Bronchial epithelial cell (primary cell): ENCODE data around the gene SGMS1. TPM values are rescaled to one million over a fixed set of nuclear protein-coding genes. Genes with fewer than 3 reads are reported as not detected.

Experiments
- DNase-seq: peaks from one replicate; pipeline ENCODE4 v3.0.0-alpha.2; 2010; ENCODE audit warnings: low read depth
- FAIRE-seq: peaks from 2 replicates; lab custom pipeline; 2011; peaks lifted over from hg19 to GRCh38; lab: Jason Lieb, UNC
- H3K27me3 ChIP-seq: 2 replicates; pipeline ENCODE4 v1.5.1; 2011; ENCODE audit warnings: low read length; ENCODE audit not compliant: control insufficient read depth, insufficient read depth
- H3K36me3 ChIP-seq: 2 replicates; pipeline ENCODE4 v1.5.1; 2011; ENCODE audit warnings: low read length; ENCODE audit not compliant: control insufficient read depth, insufficient read depth
- H3K4me3 ChIP-seq: 2 replicates; pipeline ENCODE4 v1.5.1; 2011; ENCODE audit warnings: mild to moderate bottlenecking, low read depth, low read length, control low read depth
- total RNA-seq: library from RNA; depleted of rRNA; stranded (reverse); fragments of >200 nt; gene quantifications from 2 replicates; pipeline ENCODE4 v1.2.1, GENCODE V29; 2014
- TF ChIP-seq, protein P1 (sequence below): IDR thresholded peaks from 2 replicates; pipeline ENCODE4 v1.5.1; 2011; ENCODE audit warnings: mild to moderate bottlenecking, moderate library complexity, low read length, control low read depth, inconsistent platforms; ENCODE audit not compliant: insufficient read depth, severe bottlenecking

Gene SGMS1
- total RNA-seq, 1 donor from 2014 or later, result 21.3 TPM

DNA sequence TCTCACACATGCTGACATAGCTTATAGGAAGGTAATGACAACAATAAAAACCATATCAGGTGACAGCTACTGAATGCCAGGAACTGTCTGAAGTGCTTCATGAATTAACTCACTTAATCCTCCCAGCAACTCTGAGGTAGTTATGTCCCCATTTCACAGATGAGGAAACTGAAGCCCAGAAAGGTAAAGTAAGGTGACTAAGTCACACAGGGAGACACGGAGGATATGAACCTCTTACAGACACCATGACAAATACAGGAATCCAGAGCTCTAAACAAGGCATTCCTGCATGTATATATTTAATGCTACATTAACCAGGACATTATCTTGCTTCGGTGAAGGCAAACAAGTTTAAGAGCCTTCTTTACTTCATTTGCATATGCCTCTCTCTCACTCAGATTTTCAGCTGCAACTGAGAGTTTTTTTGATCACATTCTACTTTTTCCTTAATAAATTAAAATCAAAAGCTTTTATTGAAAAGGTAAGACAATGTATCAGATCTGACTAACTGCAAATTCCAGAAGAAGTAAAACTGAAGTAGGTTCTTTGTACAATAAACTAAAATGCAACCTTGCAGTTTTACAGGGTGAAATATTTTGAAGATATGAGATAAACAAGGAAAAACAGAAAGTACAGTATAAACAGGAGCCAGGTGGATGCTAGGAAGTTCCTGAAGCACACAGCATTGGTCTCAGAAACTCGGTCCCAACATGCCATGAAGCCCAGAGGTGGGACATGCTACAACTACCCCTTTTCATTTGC is 79.5 kb downstream of the SGMS1 start:
- Histone ChIP-seq H3K4me3 (no peak overlapping the region), H3K36me3 (no peaks in the 10 kb centered on the region), H3K27me3 (no peaks in the 10 kb centered on the region)
- no peak for DNase-seq
- no peak for FAIRE-seq
- TF ChIP-seq, protein P1, sequence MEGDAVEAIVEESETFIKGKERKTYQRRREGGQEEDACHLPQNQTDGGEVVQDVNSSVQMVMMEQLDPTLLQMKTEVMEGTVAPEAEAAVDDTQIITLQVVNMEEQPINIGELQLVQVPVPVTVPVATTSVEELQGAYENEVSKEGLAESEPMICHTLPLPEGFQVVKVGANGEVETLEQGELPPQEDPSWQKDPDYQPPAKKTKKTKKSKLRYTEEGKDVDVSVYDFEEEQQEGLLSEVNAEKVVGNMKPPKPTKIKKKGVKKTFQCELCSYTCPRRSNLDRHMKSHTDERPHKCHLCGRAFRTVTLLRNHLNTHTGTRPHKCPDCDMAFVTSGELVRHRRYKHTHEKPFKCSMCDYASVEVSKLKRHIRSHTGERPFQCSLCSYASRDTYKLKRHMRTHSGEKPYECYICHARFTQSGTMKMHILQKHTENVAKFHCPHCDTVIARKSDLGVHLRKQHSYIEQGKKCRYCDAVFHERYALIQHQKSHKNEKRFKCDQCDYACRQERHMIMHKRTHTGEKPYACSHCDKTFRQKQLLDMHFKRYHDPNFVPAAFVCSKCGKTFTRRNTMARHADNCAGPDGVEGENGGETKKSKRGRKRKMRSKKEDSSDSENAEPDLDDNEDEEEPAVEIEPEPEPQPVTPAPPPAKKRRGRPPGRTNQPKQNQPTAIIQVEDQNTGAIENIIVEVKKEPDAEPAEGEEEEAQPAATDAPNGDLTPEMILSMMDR, result no peak

DNA sequence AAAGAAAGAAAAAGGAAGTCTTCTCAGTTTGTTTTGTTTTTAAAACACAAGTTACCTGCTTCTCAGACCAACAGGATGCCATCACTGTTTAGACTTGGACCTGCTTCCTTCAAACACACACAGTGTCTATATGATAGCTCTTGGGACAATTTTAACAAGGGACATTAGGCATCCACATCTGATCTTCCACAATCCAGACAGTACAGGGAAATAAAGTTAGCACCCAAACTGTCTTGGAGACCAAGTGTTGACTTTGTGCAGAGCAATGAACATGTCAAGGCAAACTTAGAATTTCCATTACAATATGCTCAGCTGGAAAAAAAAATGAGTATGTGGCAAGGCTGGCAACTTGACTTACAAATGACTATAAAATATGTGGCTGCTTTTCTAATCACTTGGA is 80.9 kb downstream of the SGMS1 start:
- no peaks in the 10 kb centered on the region for H3K36me3 ChIP-seq
- no peak for FAIRE-seq
- DNase-seq, result no peak
- TF ChIP-seq, protein P1, result no peak
- no peak overlapping the region for H3K4me3 ChIP-seq
- H3K27me3 ChIP-seq, result no peaks in the 10 kb centered on the region

DNA sequence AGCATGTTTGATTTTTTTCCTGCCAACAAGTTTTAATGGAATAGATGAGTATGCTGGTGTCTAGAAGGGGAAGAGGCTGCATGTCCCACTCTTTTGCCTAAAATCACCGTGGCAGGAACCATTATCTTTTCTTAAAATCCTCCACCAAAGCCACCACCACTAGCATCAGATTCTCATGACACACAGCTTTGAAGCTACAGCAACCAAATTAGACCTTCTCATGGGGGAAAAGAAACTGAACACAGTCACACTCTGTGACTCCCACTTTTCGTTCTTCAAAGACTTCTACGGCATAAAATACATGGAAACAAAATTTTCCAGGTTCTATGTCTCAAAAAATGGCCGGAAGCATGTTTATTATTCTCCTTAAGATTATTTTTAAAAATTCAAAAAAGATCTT is 81.8 kb downstream of the SGMS1 start:
- no peak overlapping the region for H3K4me3 ChIP-seq
- FAIRE-seq (no peak), DNase-seq (no peak)
- TF ChIP-seq, protein P1, result no peak
- H3K27me3 ChIP-seq, result no peaks in the 10 kb centered on the region
- no peaks in the 10 kb centered on the region for H3K36me3 ChIP-seq

DNA sequence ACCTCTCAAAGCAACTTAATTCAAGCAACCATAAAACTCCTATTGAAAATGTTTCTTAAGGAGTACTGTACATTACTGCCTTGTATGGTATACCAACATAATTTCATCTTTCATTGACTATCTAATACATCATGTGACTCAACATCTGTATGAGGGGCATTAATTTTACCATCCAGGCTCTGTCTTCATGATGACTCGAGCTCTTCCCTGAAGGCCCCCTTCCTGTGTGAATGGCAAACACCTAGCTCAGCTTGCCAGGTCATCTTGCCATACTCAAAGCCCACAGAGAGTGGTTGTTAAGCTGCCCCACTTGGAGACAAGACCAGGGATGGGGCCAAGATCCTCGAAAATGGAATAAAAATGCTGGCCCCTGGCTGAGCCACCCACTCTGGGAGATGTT is 82.4 kb downstream of the SGMS1 start:
- FAIRE-seq (no peak), DNase-seq (no peak)
- no peaks in the 10 kb centered on the region for H3K36me3 ChIP-seq
- no peak overlapping the region for H3K4me3 ChIP-seq
- no peaks in the 10 kb centered on the region for H3K27me3 ChIP-seq
- TF ChIP-seq, protein P1, result no peak

DNA sequence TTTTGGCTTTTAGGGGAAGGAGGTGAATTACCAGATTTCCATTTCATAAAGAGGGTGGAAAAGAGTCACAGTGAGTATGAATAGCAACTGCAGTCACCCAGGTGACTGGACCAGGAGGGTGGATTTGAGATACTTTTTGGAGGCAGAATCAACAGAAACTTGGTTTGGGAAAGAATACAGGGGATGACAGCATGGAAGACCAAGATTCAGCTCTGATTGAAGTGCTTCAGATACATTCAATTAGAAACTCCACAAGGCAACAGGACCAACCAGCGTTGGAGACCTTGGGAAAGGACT is 83.0 kb downstream of the SGMS1 start:
- Histone ChIP-seq H3K36me3 (no peaks in the 10 kb centered on the region), H3K4me3 (no peak overlapping the region), H3K27me3 (no peaks in the 10 kb centered on the region)
- no peak for DNase-seq
- TF ChIP-seq, protein P1, result no peak
- no peak for FAIRE-seq
